Measurements from ENCODE around the gene ACKR4. TPM values are rescaled to one million over a fixed set of nuclear protein-coding genes. Genes with fewer than 3 reads are reported as not detected.
"Not testable (repeated sequence)": the region's sequence is repeated elsewhere in the genome, so short reads cannot be mapped to it uniquely, and the experiment has no call there.

The ACKR4 gene
- total RNA-seq, 1 experiment from 2014 or later: not detected

DNA sequence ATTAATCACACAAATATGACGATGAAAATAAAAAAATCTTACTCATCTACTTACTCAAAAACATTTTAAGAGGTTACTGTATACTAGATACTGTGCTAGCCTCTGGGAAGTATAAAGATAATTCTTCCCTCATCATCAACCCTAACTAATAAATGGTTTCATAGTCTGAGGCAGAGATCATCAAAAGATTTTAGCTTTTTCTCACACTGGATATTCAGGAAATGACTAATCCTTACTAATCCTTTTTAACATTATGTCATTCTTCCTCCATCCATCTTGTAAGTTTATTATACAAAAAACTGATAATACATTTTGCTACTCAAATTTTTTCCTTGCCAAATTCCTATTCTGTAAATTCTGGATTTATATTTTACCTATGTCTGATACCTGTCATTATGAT is 32.9 kb downstream of the ACKR4 start:
- no peak for DNase-seq (ENCODE audit: low spot score)
- in situ Hi-C loops (cut with HindIII; ENCODE audit: low sequenced_read_pairs): no loop called here

DNA sequence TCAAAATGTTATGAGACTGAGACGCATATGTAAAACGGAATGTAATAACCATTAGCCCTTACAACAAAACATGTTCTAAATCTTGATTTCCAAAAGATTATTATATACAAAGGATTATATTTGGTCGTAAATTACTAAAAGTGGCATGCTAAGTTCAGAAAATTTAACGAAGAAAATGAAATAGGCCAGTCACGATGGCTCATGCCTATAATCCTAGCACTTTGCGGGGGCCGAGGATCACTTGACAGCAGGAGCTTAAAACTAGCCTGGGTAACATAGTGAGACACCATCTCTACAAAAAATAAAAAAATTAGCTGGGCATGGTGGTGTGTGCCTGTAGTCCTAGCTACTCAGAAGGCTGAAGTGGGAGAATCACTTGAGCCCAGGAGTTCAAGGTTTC is 33.5 kb downstream of the ACKR4 start:
- in situ Hi-C loops (cut with HindIII; ENCODE audit: low sequenced_read_pairs): no loop called here
- DNase-seq (ENCODE audit: low spot score): no peak

DNA sequence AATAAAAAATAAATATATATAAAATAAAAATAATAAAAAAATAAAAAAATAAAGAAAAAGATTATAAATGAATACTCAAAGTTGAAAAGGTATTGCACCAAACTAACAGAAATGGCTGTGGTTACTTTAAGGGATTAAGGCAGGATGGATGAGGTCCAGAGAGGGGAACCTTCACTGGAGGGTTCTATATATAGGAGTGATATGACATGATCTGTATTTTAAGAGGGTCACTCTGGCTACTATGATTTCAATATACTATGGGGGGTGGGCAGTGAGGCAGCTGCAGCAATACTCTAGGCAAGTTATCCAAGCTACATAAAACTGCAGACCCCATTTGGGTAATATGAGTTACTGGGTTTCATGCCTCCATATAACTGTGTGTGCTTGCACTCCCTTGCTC is 38.0 kb downstream of the ACKR4 start:
- in situ Hi-C loops (cut with HindIII; ENCODE audit: low sequenced_read_pairs): no loop called here
- no peak for DNase-seq (ENCODE audit: low spot score)

DNA sequence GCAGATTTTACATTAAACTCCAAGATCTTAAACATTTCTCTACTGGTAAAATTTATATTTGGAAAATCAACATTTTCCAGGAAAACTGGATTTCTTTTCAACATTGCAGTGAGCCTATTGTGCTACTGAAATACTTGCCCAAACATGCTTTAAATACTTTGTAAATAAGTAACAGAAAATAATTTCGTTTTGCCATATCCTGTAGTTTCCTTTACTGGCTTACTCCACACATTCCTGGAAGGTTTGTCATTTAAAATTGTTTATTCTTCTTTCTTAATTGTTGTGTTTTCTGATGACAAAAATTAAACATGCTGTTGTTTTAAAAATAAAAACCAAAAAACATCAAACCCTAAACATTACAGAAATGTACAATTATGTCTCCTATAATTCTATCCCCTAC is 40.5 kb downstream of the ACKR4 start:
- DNase-seq (ENCODE audit: low spot score): no peak
- in situ Hi-C loops (cut with HindIII; ENCODE audit: low sequenced_read_pairs): no loop called here

DNA sequence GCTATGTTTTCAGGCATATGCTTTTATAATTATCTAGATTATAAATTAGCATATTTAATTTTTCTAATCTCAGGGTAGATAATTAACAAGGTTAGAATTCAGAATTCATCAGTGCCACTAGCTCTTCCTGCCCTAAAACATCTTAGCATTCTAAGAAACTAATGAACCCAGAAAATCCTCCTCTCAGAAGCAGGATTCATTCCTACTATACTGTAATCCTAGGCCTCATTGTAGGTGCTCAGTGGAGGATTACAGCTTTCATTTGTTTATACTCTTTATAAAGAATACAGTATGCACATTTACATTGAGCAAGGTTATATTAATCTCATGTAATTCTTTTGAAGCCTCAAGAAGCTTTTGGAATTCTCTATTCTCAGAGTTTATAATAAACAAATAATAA is 41.6 kb downstream of the ACKR4 start:
- no peak for DNase-seq (ENCODE audit: low spot score)
- in situ Hi-C loops (cut with HindIII; ENCODE audit: low sequenced_read_pairs): no loop called here

DNA sequence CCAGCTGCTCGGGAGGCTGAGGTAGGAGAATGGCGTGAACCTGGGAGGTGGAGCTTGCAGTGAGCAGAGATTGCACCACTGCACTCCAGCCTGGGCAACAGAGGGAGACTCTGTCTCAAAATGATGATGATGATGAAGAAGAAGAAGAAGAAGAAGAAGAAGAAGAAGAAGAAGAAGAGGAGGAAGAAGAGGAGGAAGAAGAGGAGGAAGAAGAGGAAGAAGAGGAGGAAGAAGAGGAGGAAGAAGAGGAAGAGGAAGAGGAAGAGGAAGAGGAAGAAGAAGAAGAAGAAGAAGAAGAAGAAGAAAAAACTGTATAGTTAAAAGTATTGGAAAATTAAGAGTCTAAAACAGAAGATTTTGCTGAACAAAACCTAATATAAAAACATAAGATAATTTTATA is 44.4 kb downstream of the ACKR4 start:
- in situ Hi-C loops (cut with HindIII; ENCODE audit: low sequenced_read_pairs); DNase-seq (ENCODE audit: low spot score): not testable (repeated sequence)

DNA sequence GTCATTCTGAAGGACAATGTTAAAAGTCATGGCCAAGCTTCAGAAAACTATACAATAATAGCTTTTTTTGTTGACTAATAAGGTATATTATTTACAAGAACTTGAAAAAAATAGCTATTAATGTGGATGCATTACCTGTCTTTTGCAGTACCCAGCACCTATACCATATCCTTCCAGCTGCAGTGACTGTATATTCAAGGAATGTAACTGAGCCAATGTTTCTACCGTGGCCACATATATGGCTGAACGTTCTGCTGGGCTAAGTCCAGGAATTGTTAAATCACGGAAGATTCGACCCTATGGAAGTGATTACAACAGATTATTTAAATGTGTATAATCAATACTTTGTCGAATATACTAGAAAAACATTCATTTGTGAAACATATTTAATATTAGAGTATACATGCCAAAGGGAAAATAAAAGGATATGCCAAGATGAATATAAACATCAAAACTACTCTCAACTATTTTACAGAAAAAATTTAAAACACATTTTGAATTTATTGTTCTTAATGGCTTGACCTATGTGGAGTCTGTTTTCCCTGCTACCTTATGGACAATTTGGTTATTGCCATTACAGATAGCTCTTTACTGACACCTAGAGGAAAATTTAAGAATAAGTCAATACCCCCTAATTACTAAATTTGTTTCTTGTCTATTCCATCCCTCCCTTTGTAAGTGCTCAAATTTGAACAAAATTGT is 44.9 kb downstream of the ACKR4 start:
- DNase-seq (ENCODE audit: low spot score): peak; percentile 57
- in situ Hi-C loops (cut with HindIII; ENCODE audit: low sequenced_read_pairs): no loop called here

DNA sequence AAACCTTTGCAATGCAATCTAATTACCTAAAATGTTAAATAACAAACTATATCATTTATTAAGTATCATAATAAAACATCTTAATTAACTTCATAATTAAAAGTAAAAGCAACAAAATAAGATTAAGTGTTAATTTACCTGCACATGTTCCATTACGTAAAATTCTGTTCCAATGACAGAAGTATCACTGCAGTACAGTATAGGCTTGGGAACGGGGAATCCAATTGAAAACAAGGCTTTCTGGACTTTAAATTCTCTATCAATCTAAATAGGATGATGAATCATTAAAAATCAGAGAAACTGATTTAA is 45.4 kb downstream of the ACKR4 start:
- DNase-seq (ENCODE audit: low spot score): no peak
- in situ Hi-C loops (cut with HindIII; ENCODE audit: low sequenced_read_pairs): no loop called here

DNA sequence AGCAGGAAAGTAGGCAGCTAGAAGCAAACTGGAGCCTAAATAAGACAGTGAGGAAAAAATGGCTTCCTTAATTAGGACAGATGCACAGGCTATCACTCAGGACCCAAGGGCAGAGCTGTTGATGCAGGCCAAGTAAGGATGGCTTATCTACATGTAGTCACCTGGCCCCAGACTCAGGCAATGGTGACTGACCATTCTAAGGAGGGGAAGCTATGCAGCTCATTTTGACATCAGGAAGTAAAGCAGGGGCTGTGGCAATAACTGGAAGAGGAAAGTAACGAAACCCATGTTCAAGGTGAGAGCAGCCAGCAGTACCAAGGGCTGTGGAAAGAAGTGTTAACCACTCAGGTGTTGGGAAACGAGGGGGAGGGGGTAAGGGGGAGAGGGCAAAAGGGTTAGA is 46.3 kb downstream of the ACKR4 start:
- DNase-seq (ENCODE audit: low spot score): no peak
- in situ Hi-C loops (cut with HindIII; ENCODE audit: low sequenced_read_pairs): no loop called here

DNA sequence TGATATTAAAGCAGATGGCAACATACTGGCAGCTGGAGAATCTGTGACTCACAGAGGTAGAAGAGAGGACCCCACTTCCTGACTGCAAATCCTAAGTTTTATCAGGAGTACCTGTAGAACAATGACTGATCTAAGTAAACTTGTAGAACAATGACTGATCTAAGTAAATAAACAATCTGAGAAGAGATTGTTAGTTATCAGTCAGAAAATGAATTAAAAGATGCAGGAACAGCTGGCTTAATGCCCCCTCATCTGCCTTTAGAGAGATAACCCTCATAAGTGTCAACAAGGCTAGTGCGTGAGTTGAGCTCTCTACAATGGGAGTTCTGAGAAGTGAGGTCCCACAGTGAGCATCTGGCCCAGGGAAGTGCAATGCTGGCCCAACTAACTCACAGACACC is 48.0 kb downstream of the ACKR4 start:
- in situ Hi-C loops (cut with HindIII; ENCODE audit: low sequenced_read_pairs): no loop called here
- no peak for DNase-seq (ENCODE audit: low spot score)

DNA sequence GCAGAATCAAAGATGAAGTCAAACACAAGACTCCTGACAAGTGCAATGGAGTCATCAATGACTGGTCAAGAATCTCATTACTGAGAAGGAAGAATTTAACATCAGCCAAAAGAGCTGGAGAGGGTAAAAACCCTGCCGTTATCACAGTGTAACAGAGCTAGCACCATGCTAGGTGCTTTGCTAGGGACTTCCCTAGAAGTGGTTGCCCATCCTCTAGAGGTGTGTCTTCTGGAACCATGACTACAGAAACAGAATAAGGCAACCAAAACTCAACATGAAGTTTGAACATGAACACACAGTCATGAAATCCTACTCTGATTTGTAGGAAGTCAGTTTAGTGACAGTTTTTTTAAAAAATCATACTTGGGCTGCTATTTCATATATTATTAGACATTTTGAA is 53.1 kb downstream of the ACKR4 start:
- in situ Hi-C loops (cut with HindIII; ENCODE audit: low sequenced_read_pairs): no loop called here
- DNase-seq (ENCODE audit: low spot score): no peak

Other genes starting within 250 kb of the ACKR4 start
- 22.4 and 34.6 TPM in 2 replicates for gene DNAJC13, start 179.8 kb upstream of the ACKR4 start, total RNA-seq (2014; rRNA removed; shearing (Covaris generic))
- gene ACAD11, start 62.5 kb downstream of the ACKR4 start, total RNA-seq (2014; rRNA removed; shearing (Covaris generic)): 16.8 and 40.4 TPM in 2 replicates
- gene UBA5, start 63.1 kb downstream of the ACKR4 start, total RNA-seq (2014; rRNA removed; shearing (Covaris generic)): 22.1 and 27.7 TPM in 2 replicates
- gene NPHP3, start 125.1 kb downstream of the ACKR4 start, total RNA-seq (2014; rRNA removed; shearing (Covaris generic)): 26.3 and 29.3 TPM in 2 replicates